Spleen (tissue), 7 donors: ENCODE measurements around the gene NPTX1.

Experiments
- CTCF ChIP-seq, 11 experiments: fragments of 200-600 bp in 7 of 11; fragments of 450-650 bp in 4 of 11; sonication (generic) in 4 of 11; IDR thresholded peaks in 8 of 11; conservative IDR thresholded peaks in 3 of 11; 1 replicate in 7 of 11; 2 replicates in 4 of 11; pipeline versions ENCODE4 v1.4.0 to v1.8.0; 2016 to 2021; ENCODE audit warnings: antibody characterized with exemption in 11 of 11, inconsistent platforms in 4 of 11, mild to moderate bottlenecking in 1 of 11
- POLR2A ChIP-seq, 3 donors: fragments of 450-650 bp; IDR thresholded peaks; one replicate each; pipeline ENCODE4 v1.5.1; 2017; ENCODE audit warnings: antibody characterized with exemption in 3 of 3, mild to moderate bottlenecking in 1 of 3
- POLR2AphosphoS5 ChIP-seq, 3 donors: sonication (generic); formaldehyde crosslinking; IDR thresholded peaks; one replicate each; pipeline ENCODE4 v1.5.1; 2017; ENCODE audit warnings: antibody characterized with exemption in 3 of 3
- donor health status: DM: no; HTN: no; CAD: no; lungs with moderate emphysema.
- donor health status: DM: no; HTN: no; CAD: no.
- donor health status: DM: no; HTN: no; CAD: no.

DNA sequence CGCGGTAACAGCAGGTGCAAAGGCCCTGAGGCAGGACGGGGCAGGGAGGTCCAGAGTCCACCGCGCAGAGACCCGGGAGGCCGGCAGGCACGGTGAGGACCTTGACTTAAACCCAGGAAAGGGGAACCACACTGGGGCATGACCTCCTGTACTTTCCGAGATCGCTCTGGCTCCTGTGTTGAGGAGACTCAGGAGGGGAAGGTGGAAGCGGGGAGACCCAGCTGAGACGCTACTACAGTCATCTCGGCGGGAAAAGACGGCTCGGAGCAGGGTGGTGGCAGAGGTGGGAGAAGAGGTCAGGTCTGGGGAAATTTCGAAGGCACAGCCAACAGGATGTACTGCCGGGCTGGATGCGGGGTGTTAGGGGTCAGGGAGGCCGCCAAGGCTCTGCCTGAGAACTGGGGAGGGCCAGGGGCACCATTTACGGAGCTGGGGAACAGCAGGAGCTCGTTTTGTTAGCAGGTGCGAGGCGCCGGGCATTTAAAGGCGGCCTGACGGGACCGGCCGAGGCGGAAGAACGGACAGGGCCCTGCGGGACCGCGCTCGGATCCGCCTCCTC is 22.3 kb downstream of the NPTX1 start:
- TF ChIP-seq CTCF (IDR thresholded peaks at IDR 0.05 in 8 of 11, conservative IDR thresholded peaks at IDR 0.05 in 3 of 11) (no peak), POLR2A (IDR thresholded peaks at IDR 0.05) (no peak), POLR2AphosphoS5 (IDR thresholded peaks at IDR 0.05) (no peak)
